ENCODE results near the gene NOTCH3. TPM values are rescaled to one million over a fixed set of nuclear protein-coding genes. Genes with fewer than 3 reads are reported as not detected.

Gene NOTCH3
- total RNA-seq, 1 experiment from 2014 or later, result 164 TPM

- H3K27ac ChIP-seq (ENCODE audit: insufficient read length, low read depth, low read length), result no peak overlapping the region
- no peak overlapping the region for H3K23ac ChIP-seq (ENCODE audit: insufficient read length, low read depth, low read length)
- H2BK5ac ChIP-seq (ENCODE audit: insufficient read length, low read length), result no peak overlapping the region
- no peak overlapping the region for H4K5ac ChIP-seq (ENCODE audit: insufficient read length, low read depth, low read length)
- H3K36me3 Mint-ChIP-seq (ENCODE audit: insufficient read depth in 1 of 3, low read depth in 3 of 3), result peaks cover 36 to 77% (median 65%) of the 10 kb centered on the region in 3 experiments; a peak in 6 of 7 replicates
- H4K20me1 ChIP-seq (ENCODE audit: control insufficient read depth, insufficient read depth, insufficient read length), result peaks cover 2% of the 10 kb centered on the region
- no peaks in the 10 kb centered on the region for H3K79me1 ChIP-seq (ENCODE audit: insufficient read depth, low read depth, low read length, poor library complexity, severe bottlenecking)
- H3K23me2 ChIP-seq (ENCODE audit: insufficient read length, low read depth, low read length, poor library complexity, severe bottlenecking), result no peaks in the 10 kb centered on the region
- H3K79me2 ChIP-seq (ENCODE audit: insufficient read depth, low read length), result no peaks in the 10 kb centered on the region
- H3K4me1 Mint-ChIP-seq, result no peaks in the 10 kb centered on the region
- no peak overlapping the region for H2BK12ac ChIP-seq (ENCODE audit: insufficient read length, low read depth, low read length)
- no peak overlapping the region for H3K4me3 Mint-ChIP-seq
- no CpG with 5 or more reads among the region's 26 CpGs for WGBS (ENCODE audit: extremely low coverage, insufficient read length, low lambda C conversion rate)
- H3K4ac ChIP-seq (ENCODE audit: low read depth, low read length), result no peak overlapping the region
- DNase-seq, result no peak
- H2AK5ac ChIP-seq (ENCODE audit: insufficient read length, low read length), result no peak overlapping the region
- H3K27ac Mint-ChIP-seq, result peak overlapping the region in 1 of 3 experiments; percentile 48; a peak in 2 of 7 replicates
- no peak for TF ChIP-seq CTCF (conservative IDR thresholded peaks at IDR 0.05)
- no peak overlapping the region for H2AFZ ChIP-seq (ENCODE audit: low read length)
- no peak overlapping the region for H4K8ac ChIP-seq (replicated peaks; ENCODE audit: insufficient read length, low read depth, low read length)
- no peak overlapping the region for H3K18ac ChIP-seq (ENCODE audit: insufficient read length, low read depth, low read length)
- H3K9ac ChIP-seq (ENCODE audit: extremely low read depth, insufficient read length, low read length), result no peak overlapping the region
- no peaks in the 10 kb centered on the region; the same call in 1 of the 2 replicates for H3K27me3 ChIP-seq (ENCODE audit: insufficient read depth, low read length)
- H2BK20ac ChIP-seq (ENCODE audit: low read depth, low read length, poor library complexity, severe bottlenecking), result no peak overlapping the region
- H3K9me3 Mint-ChIP-seq, result no peaks in the 10 kb centered on the region
- no peaks in the 10 kb centered on the region for H3K27me3 Mint-ChIP-seq (ENCODE audit: low read depth)
- no peak overlapping the region for H3K14ac ChIP-seq (ENCODE audit: insufficient read depth, low read length)
- H2BK120ac ChIP-seq (ENCODE audit: low read depth, low read length, poor library complexity, severe bottlenecking), result no peak overlapping the region
- H4K91ac ChIP-seq (ENCODE audit: insufficient read length, low read depth, low read length), result no peak overlapping the region
- no peaks in the 10 kb centered on the region for H3K9me3 ChIP-seq (ENCODE audit: control insufficient read depth, low read depth, low read length)
- H3K56ac ChIP-seq (ENCODE audit: insufficient read length, low read depth, low read length), result no peak overlapping the region
- no peak overlapping the region for H2BK15ac ChIP-seq (ENCODE audit: low read depth, low read length)
- no peak overlapping the region for H3K4me2 ChIP-seq (ENCODE audit: insufficient read depth, insufficient read length, low read length)
- no peak overlapping the region for H3T11ph ChIP-seq (ENCODE audit: low read length)
- no peaks in the 10 kb centered on the region for H3K4me1 ChIP-seq (ENCODE audit: insufficient read depth, low read length)
Observed at GRCh38 chr19:15239337-15239949, 38.6 kb upstream of the NOTCH3 start.

Measured in H9 (cell line).